Right kidney (tissue), 1 donor: Measurements from ENCODE around the gene CARMIL1.
"Not testable (repeated sequence)": the region's sequence is repeated elsewhere in the genome, so short reads cannot be mapped to it uniquely, and the experiment has no call there.

Experiments used
- DNase-seq: peaks from one replicate; pipeline ENCODE4 v3.0.0-alpha.2; 2016

The CARMIL1 gene

GRCh38 chr6:25579391-25579883 is 300.3 kb downstream of the CARMIL1 start:
- DNase-seq: no peak

- DNase-seq: no peak
These were observed 300.8 kb downstream of the CARMIL1 start for GRCh38 chr6:25579902-25580495.

- DNase-seq: no peak
These were observed 302.9 kb downstream of the CARMIL1 start for GRCh38 chr6:25582101-25582500.

GRCh38 chr6:25583099-25583498 is 303.9 kb downstream of the CARMIL1 start:
- DNase-seq: no peak

- DNase-seq: no peak
These were observed 304.7 kb downstream of the CARMIL1 start for GRCh38 chr6:25583906-25584305.

- DNase-seq: no peak
These were observed 306.1 kb downstream of the CARMIL1 start for GRCh38 chr6:25585225-25585624.

GRCh38 chr6:25586119-25586518 is 306.9 kb downstream of the CARMIL1 start:
- DNase-seq: not testable (repeated sequence)

- no peak for DNase-seq
These were observed 307.8 kb downstream of the CARMIL1 start for GRCh38 chr6:25586927-25587326.

- DNase-seq: no peak
These were observed 311.8 kb downstream of the CARMIL1 start for GRCh38 chr6:25590986-25591385.

- no peak for DNase-seq
These were observed 318.0 kb downstream of the CARMIL1 start for GRCh38 chr6:25596928-25597818.

GRCh38 chr6:25599516-25600085 is 320.4 kb downstream of the CARMIL1 start:
- peak; percentile 25 for DNase-seq

GRCh38 chr6:25601800-25602673 is 322.9 kb downstream of the CARMIL1 start:
- DNase-seq: peak; percentile 30

GRCh38 chr6:25602674-25602982 is 323.5 kb downstream of the CARMIL1 start:
- no peak for DNase-seq

- DNase-seq: no peak
These were observed 324.1 kb downstream of the CARMIL1 start for GRCh38 chr6:25603251-25603650.

- DNase-seq: no peak
These were observed 327.0 kb downstream of the CARMIL1 start for GRCh38 chr6:25606151-25606550.

GRCh38 chr6:25608558-25609174 is 329.5 kb downstream of the CARMIL1 start:
- no peak for DNase-seq

- DNase-seq: no peak
These were observed 333.5 kb downstream of the CARMIL1 start for GRCh38 chr6:25612666-25613065.

GRCh38 chr6:25613415-25613814 is 334.2 kb downstream of the CARMIL1 start:
- no peak for DNase-seq

GRCh38 chr6:25614052-25614451 is 334.9 kb downstream of the CARMIL1 start:
- DNase-seq: no peak

- DNase-seq: no peak
These were observed 336.3 kb downstream of the CARMIL1 start for GRCh38 chr6:25615471-25615870.

GRCh38 chr6:25617997-25618396 is 338.8 kb downstream of the CARMIL1 start:
- DNase-seq: no peak

GRCh38 chr6:25619217-25619616 is 340.0 kb downstream of the CARMIL1 start:
- DNase-seq: no peak
